OCI-LY1 (cell line): ENCODE results near the gene HPCAL4.

Source experiments
- CTCF ChIP-seq: fragments of 200-600 bp; sonication (generic), shearing (Covaris generic); IDR thresholded peaks from 2 replicates; pipeline ENCODE4 v1.5.1; 2017; ENCODE audit warnings: mild to moderate bottlenecking, antibody characterized with exemption, low read length, moderate library complexity, mixed read lengths
- EZH2 ChIP-seq: fragments of 200-600 bp; sonication (generic), shearing (Covaris generic); IDR thresholded peaks from 2 replicates; pipeline ENCODE4 v1.8.0; 2017; ENCODE audit warnings: borderline replicate concordance, mixed run types, mild to moderate bottlenecking, antibody characterized with exemption, low read length, moderate library complexity, mixed read lengths

GRCh38 chr1:39635871-39636210, 55.4 kb downstream of the HPCAL4 start:
- no peak for TF ChIP-seq CTCF
- TF ChIP-seq EZH2 = no peak
